Hepatocyte (in vitro differentiated cells): ENCODE data around the gene NME4.

Experiments
- EZH2 ChIP-seq: fragments of 200-600 bp; sonication (generic); IDR thresholded peaks from 2 replicates; pipeline ENCODE4 v1.6.1; 2016; ENCODE audit warnings: antibody characterized with exemption, mild to moderate bottlenecking, borderline replicate concordance
- EZH2phosphoT487 ChIP-seq: fragments of 200-600 bp; sonication (generic); IDR thresholded peaks from one replicate; pipeline ENCODE4 v1.6.1; 2018; ENCODE audit warnings: antibody characterized with exemption, mild to moderate bottlenecking, low read depth, moderate library complexity; ENCODE audit not compliant: unreplicated experiment, severe bottlenecking
- TF ChIP-seq, protein P1 (sequence below): fragments of 200-600 bp; sonication (generic); IDR thresholded peaks from 2 replicates; pipeline ENCODE4 v1.5.1; 2016; ENCODE audit warnings: antibody characterized with exemption, mild to moderate bottlenecking; ENCODE audit not compliant: poor library complexity

DNA sequence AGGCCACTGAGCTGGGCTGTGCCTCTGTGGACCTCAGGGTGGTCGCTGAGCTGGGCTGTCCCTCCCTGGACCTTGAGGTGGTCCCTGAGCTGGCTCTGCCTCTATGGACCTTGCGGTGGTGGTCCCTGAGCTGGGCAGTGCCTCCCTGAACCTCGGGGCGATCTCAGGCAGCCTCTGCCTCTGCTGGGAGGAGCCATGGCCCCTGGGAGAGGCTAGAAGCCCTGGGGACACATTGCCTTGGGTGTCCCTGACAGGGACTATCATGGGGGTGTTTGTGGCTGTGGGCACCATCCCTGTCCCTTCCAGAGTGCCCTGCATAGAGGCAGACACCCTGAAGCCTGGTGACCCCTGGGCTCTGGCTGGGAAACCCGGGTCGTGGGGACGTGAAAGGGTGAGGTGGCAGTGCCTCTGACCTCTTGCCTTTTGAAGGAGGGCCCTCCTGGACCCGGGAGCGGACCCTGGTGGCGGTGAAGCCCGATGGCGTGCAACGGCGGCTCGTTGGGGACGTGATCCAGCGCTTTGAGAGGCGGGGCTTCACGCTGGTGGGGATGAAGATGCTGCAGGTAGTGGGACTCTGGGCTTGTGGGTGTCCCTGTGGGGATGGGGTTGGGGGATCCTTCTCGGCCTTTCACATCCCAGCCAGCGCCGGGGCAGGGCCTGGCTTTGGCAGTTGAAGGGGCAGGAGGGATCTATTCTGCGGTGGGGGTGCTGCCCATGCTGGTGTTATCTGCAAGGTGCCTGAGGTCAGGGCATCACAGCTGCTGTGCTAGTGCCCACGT is 1.8 kb downstream of the NME4 start:
- TF ChIP-seq EZH2phosphoT487 (no peak), EZH2 (no peak)
- TF ChIP-seq, protein P1, sequence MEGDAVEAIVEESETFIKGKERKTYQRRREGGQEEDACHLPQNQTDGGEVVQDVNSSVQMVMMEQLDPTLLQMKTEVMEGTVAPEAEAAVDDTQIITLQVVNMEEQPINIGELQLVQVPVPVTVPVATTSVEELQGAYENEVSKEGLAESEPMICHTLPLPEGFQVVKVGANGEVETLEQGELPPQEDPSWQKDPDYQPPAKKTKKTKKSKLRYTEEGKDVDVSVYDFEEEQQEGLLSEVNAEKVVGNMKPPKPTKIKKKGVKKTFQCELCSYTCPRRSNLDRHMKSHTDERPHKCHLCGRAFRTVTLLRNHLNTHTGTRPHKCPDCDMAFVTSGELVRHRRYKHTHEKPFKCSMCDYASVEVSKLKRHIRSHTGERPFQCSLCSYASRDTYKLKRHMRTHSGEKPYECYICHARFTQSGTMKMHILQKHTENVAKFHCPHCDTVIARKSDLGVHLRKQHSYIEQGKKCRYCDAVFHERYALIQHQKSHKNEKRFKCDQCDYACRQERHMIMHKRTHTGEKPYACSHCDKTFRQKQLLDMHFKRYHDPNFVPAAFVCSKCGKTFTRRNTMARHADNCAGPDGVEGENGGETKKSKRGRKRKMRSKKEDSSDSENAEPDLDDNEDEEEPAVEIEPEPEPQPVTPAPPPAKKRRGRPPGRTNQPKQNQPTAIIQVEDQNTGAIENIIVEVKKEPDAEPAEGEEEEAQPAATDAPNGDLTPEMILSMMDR = no peak
